Esophagus squamous epithelium (tissue), 4 donors: ENCODE data around the gene GAL.

Experiments used
- CTCF ChIP-seq, 6 experiments: fragments of 450-650 bp in 4 of 6; fragments of 200-600 bp in 2 of 6; sonication (generic) in 2 of 6; IDR thresholded peaks; one replicate each; pipeline ENCODE4 v1.5.1; 2016 to 2019; ENCODE audit warnings: antibody characterized with exemption in 6 of 6, mild to moderate bottlenecking in 4 of 6, moderate library complexity in 4 of 6
- POLR2A ChIP-seq, 4 donors: fragments of 450-650 bp; IDR thresholded peaks; one replicate each; pipeline ENCODE4 v1.6.1; 2017; ENCODE audit warnings: antibody characterized with exemption in 4 of 4, mild to moderate bottlenecking in 4 of 4, moderate library complexity in 3 of 4

GRCh38 chr11:68674461-68674860, 9.9 kb upstream of the GAL start:
- no peak for TF ChIP-seq POLR2A (IDR thresholded peaks at IDR 0.05)
- no peak for TF ChIP-seq CTCF (IDR thresholded peaks at IDR 0.05)
